Skin epidermis (tissue), 12 donors: ENCODE measurements around the gene MTREX.
A peak's percentile ranks its signal among the peaks of the same experiment; 100 is the strongest.

Experiments
- H3K27ac ChIP-seq, 21 experiments: fragments of 200-600 bp; sonication (generic) in 11 of 21; one replicate each; pipeline ENCODE4 v1.5.0; 2020; ENCODE audit warnings: mild to moderate bottlenecking in 3 of 21, inconsistent platforms in 2 of 21, moderate library complexity in 2 of 21
- H3K4me3 ChIP-seq, 7 experiments: fragments of 200-600 bp; sonication (generic) in 2 of 7; one replicate each; pipeline ENCODE4 v1.5.0; 2020; ENCODE audit warnings: inconsistent platforms in 2 of 7, mild to moderate bottlenecking in 2 of 7, moderate library complexity in 1 of 7

MTREX gene

DNA sequence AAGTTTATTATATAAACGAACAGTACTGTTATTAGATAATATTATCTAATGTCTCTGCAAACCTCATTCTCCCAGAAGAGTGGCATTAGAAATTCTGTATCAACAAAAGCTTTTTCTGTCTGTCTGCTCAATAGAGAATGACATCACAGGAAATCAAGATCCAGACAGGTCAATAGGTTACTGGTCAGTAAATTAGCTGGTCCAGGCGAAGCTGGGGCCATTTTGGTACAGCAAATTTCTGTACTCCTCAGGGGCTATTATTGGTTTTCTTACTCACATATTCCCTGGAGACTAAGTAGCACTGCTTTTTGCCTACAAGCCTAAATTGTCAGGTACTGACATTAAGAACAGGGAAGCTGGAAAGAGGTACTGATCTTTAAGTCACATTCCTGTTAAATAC is 146.5 kb downstream of the MTREX start:
- no peak overlapping the region for H3K27ac ChIP-seq
- H3K4me3 ChIP-seq: no peak overlapping the region

DNA sequence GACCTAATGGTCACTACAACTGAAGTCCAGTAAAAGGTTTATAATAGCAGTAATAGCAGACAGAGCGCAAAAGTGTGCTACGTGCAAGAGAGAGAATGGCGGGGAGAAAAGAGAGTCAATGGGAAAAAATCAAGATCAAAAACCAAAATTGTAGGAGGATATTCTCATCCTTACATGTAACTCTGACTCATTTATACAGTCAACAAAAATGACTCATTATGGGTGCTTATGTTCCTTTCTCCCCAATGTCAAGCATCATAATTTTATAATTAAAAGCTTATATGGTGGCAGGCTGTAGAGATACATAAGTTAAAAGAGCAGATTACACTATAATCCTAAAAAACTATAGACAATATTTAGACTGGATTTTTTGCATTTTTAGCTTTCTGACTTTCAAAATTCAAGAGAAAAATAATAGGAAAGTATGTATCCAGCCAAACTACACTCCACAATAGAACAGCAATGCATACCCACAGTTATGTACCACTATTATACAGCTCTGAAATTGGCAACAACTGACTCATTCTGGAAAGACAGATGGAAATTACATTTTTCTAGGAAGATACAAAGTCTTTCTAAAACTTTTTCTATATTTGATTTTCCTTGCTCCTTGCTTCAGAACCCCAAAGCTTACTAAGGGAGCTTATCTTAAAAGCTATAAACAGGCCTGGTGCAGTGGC is 148.6 kb downstream of the MTREX start:
- Histone ChIP-seq H3K4me3 (no peak overlapping the region), H3K27ac (peak overlapping the region in 2 of 21 experiments; percentile 38 to 43)

DNA sequence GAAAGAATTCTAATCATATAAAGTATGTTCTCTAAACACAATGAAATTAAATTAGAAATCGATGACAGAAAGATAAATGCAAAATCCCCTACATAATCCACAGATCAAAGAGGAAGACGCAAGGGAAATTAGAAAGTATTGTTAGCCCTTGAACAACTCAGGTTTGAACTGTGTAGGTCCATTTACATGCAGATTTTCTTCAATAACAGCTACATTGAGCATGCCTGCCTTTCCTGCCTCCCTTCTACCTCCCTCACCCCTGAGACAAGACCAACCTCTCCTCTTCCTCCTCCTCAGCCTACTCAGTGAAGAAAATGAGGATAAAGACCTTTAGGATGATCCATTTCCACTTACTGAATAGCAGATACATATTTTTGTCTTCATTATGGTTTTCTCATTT is 151.8 kb downstream of the MTREX start:
- Histone ChIP-seq H3K27ac (no peak overlapping the region), H3K4me3 (no peak overlapping the region)

DNA sequence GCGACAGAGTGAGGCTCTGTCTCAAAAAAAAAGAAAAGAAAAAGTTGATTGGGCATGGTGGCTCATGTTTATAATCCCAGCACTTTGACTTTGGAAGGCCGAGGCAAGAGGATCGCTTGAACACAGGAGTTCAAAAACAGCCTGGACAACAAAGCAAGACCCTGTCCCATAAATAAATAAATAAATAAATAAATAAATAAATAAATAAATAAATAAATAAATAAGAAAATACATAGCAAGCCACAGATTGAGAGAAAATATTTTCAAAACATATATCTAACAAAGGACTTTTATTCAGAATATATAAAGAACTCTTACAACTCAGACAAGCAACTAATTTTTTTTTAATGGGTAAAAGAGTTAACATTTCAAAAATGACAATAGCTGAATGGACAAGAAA is 155.8 kb downstream of the MTREX start:
- H3K4me3 ChIP-seq: no peak overlapping the region
- no peak overlapping the region for H3K27ac ChIP-seq

DNA sequence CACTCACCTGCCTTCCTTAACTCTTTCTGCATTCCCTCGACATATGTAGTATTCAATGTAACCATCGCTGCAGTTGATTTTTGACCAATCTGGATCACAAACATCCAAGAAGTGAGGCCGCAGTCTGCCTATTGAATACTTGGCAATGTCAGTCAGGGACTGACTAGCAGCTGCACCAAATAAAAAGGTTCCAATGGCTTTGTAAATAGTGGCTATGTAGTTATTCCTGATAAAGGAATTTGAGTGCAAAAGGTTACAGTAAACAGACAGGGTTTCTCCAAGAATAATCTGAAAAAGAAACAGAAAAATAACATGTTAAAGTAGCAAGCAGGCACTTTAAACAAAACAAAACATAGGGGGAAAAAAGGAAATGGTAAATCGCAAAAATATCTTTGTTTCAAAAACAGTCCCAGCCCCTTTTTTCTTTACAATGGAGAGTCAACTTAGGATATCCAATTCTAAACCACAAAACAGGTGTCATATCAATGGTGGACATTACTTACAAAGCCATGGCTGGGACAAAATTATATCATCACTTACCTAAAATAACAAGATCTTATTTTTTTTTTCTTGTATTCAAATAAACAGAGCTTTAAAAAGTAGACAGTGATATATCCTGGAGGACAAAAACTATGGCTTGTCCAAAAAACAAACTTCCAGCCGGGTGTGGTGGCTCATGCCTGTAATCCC is 160.2 kb downstream of the MTREX start:
- Histone ChIP-seq H3K4me3 (no peak overlapping the region), H3K27ac (no peak overlapping the region)

DNA sequence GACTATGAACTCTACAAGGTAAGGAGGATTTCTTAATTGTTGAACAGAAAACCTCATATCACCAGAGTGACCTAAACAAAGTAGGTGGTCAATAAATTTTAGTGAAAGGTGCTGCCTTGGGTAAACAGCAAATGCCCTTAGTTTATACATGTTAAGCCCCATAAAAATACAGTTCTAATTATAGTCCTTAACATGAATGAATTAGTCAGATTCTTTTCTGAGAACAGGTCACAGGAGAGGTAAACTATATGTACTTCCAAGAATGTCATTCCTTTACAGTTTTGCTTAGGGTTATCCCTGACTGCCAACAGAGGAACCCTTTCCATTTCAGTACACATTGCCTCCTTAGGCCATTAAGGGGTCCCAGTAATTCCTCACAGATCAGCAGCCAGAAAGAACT is 162.1 kb downstream of the MTREX start:
- Histone ChIP-seq H3K27ac (no peak overlapping the region), H3K4me3 (no peak overlapping the region)

DNA sequence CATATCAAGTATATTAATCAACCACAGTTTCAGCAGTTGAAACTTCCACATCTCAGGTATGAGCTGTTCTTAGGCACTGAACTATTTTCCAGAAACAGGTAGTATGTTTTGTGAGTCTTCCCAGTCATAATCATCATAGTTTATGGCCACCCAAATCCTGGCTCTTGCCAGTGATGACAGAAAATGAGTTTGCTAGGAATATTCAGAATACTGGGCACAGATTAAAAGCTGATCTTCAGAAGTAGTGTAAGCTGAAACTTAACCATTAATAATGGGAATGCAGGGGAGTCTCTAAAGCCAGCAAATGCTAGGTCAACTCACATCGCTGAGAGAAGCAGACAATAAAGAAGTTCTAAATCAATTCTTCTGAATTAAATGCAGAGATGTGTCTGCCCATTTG is 162.5 kb downstream of the MTREX start:
- no peak overlapping the region for H3K27ac ChIP-seq
- no peak overlapping the region for H3K4me3 ChIP-seq

DNA sequence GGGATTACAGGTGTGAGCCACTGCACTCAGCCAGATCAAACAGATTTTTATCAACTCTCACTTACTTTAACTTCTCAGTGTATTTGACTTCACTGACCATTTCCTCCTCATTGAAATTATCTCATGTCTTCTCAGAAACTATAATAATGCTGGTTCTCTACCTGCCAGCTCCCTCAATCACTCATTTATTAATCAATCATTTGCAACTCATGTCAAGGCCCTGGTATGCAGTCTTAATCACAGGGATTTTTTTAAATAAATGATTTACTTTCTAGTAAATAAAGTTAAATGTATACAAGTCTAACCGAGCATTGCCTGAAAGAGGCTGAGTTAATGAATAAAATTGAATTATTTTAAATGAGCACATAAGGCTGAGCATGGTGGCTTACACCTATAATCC is 163.7 kb downstream of the MTREX start:
- Histone ChIP-seq H3K27ac (no peak overlapping the region), H3K4me3 (no peak overlapping the region)

DNA sequence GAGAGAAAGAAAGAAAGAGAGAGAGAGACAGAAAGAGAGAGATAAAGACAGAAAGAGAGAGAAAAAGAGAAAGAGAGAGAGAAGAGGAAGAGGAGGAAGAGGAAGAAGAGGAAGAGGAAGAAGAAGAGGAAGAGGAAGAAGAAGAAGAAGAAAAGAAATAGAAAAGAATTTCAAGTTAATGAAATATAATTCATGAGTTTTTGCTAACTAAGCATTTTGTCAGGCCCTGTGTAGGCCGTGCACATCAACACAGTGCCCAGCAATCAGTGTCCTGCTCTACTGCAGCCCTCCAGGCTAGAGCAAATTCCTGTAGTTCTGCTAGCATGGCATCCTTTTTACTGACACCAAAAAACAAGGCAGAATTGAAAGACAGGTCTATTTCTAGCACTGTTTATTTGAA is 164.9 kb downstream of the MTREX start:
- no peak overlapping the region for H3K4me3 ChIP-seq
- H3K27ac ChIP-seq: no peak overlapping the region
